GM18502 (cell line): ENCODE measurements around the gene CTDNEP1.

Experiments used
- ATAC-seq: cut with Tn5 transposase; IDR thresholded peaks from one replicate; pipeline ENCODE4 v1.9.1; 2021; ENCODE audit warnings: mild to moderate bottlenecking; ENCODE audit not compliant: unreplicated experiment, poor library complexity

The CTDNEP1 gene

DNA sequence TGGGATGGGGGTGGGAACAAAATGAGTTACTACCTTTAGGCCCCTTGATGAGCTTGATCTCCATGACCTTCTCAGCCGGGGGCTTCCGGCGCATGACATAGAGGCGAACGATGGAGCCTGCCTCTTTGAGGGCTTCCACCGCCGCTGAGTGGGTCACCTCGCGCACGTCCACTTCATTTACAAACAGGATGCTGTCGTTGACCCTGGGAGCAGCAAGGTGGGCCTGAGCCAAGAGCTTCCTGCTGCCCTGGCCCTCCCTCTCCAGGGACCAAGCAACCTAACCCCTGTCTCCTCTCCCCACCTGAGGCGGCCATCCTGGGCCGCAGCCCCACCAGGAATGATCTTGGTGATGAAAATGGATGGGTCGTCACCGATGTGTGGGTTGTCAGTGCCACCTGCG lies 48.1 kb downstream of the CTDNEP1 start:
- no peak for ATAC-seq

DNA sequence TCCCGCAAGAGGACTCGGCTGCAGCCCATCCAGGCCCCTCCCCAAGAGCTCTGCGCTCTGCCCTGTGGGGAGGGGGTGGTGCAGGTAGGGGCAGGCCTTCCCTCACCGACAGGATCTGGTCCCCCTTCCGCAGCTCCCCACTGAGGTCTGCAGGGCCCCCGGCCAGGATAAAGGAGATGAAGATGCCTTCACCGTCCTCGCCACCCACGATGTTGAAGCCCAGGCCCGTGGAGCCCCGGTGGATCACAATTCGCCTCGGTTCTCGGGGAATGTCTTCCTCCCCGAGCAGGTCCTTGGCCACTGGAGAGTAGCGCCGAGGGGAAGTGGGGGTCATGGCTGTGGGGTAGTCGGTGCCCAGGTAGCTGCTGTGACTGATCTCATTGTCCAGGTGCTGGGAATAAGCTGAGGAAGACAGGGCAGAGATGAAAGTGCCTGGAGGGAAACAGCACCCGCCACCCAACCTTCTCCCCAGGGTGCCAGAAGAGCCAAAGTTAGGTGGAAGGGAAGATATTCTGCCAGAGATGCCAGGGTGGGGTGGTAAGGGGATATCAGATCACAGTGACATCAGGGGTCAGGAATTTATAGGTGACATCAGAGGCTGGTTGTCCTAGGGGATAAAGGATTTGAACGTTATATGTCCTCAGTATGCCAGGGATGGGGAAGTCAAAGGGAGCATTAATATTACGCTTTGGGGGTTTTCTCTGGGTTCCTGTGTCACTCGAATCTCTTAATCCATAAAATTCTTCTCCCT lies 54.7 kb downstream of the CTDNEP1 start:
- ATAC-seq, result no peak

DNA sequence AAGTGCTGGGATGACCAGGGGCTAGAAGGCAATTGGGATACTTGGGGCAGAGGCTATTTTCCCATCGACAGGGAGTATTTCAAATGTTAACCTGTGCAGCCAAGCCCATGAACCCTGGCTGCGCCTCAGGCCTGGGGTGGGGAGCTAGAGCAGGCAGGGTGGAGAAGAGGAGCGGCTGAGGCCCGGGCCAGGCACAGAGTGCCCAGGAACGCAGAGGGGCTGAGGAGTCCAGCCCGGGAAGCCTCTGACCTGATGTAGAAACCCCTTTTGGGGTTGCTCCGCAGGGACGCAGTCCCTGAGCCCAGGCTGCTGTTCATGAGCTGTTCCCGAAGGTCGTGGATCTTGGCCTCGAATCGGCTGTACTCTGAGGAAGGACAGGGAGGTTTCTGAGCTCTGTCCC lies 55.6 kb downstream of the CTDNEP1 start:
- ATAC-seq, result no peak
